Measurements from ENCODE around the gene SLC41A3. TPM values are rescaled to one million over a fixed set of nuclear protein-coding genes. Genes with fewer than 3 reads are reported as not detected.

Gene SLC41A3
- 32.7 and 33.1 TPM in 2 replicates for total RNA-seq (2014; rRNA removed; shearing (Covaris generic))

DNA sequence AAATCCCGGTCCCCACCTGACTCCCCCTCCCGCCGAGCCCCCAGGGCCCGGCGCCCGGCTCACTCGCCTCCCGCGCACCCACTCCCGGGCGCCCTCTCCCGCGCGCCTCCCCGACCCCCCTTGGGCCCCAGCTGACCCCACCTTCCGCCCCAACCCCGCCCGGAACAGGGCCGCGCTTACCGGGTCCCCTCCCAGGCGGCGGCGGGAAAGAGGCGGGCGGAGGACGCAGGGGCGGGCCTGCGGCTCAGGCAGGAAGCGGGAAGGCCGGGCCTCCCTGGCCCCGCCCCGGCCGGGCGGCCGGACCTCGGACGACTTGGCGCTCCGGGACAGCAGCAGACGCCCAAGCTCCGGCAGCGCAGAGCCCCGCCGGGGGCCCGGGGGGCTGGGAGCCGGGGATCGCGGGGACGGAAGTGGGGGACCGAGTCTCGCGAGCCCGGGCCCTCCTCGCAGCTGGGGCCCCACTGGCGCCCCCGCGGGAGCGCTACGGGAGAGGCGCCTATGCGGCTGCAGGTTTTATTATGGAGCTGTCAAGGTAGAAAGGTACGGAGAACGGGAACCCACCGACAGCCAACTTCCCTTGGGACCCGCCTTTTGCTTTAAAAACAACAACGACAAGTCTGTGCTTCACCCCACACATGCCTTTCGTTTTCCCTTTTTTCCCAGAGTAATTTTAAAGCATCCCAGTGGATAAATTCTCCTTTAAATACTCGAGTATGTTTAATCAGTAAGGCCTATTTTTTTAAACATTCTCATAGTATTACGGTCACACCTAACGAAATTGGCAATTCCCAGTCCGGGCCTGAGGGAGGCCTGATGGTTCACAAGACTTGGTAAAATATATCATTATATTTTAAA lies at the start of gene SLC41A3:
TSS of gene SLC41A3 (minus strand) at position 212 of the 855 bp plus-strand sequence. CDS start 15,905 bp downstream, outside the sequence.
- Histone ChIP-seq H3K4me1 (replicated peaks) (peaks cover 14% of the 10 kb centered on the region; the same call in 1 of the 2 replicates), H3K9me3 (replicated peaks) (no peaks in the 10 kb centered on the region), H3K4me3 (peak within 1 kb of the TSS; percentile 72), H3K27ac (peak within 1 kb of the TSS; percentile 64), H3K36me3 (peaks cover 4% of the 10 kb centered on the region), H3K27me3 (replicated peaks) (no peaks in the 10 kb centered on the region)
- DNase-seq (ENCODE audit: low read depth in 1 of 2, low spot score in 2 of 2) = peak; percentile 65 to 84

- Histone ChIP-seq H3K9me3 (replicated peaks) (no peaks in the 10 kb centered on the region), H3K36me3 (no peaks in the 10 kb centered on the region), H3K4me3 (no peak overlapping the region), H3K27ac (no peak overlapping the region), H3K4me1 (replicated peaks) (no peaks in the 10 kb centered on the region), H3K27me3 (replicated peaks) (no peaks in the 10 kb centered on the region)
- DNase-seq (ENCODE audit: low read depth in 1 of 2, low spot score in 2 of 2) = peak in 1 of 2 experiments; percentile 22
Measured at GRCh38 chr3:126133606-126134005, 49.7 kb upstream of the SLC41A3 start.

DNA sequence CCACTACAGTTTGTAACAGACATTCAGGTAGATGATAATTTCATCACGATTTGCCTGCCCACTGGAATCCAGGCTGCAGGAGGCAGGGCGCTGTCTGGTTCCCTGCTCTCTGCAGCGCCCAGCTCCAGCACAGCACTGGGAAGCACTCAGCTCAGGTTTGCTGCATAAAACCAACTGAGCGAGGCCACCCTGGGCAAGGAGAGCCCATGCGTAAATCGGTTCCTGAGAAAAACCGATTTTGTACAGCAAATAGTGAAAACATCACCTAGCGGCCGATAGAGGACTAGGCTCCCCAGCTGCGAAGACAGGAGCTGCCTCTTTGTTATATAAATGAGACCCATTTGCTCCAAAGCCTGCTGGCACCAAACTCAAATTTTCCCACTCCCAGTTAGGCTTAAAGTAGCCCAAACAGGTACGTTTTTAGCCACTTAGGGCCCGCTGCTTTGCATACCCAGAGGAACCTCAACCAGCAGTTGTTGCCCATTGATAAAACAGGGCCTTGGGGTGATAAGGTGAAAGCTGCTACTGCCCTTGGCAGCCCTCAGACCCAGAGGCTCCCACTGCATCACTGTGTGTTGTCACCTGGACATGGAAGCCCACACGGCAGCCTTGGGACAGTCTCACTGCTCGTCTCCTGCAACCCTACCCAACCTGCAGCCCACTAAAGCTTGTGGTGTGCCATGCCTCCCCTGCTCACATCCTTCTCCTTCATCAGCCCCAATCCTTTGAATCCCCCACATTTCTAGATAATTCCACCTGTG lies 49.0 kb upstream of the SLC41A3 start:
- Histone ChIP-seq H3K27me3 (replicated peaks) (no peaks in the 10 kb centered on the region), H3K9me3 (replicated peaks) (no peaks in the 10 kb centered on the region), H3K27ac (no peak overlapping the region), H3K4me3 (no peak overlapping the region), H3K36me3 (no peaks in the 10 kb centered on the region), H3K4me1 (replicated peaks) (no peaks in the 10 kb centered on the region)
- DNase-seq (ENCODE audit: low read depth in 1 of 2, low spot score in 2 of 2) = peak in 1 of 2 experiments; percentile 16

GRCh38 chr3:126131881-126132750 lies 48.2 kb upstream of the SLC41A3 start:
- Histone ChIP-seq H3K9me3 (replicated peaks) (no peaks in the 10 kb centered on the region), H3K4me3 (no peak overlapping the region), H3K36me3 (no peaks in the 10 kb centered on the region), H3K27me3 (replicated peaks) (no peaks in the 10 kb centered on the region), H3K27ac (no peak overlapping the region), H3K4me1 (replicated peaks) (no peaks in the 10 kb centered on the region)
- peak in 1 of 2 experiments; percentile 31 for DNase-seq (ENCODE audit: low read depth in 1 of 2, low spot score in 2 of 2)

GRCh38 chr3:126130981-126131745 lies 47.2 kb upstream of the SLC41A3 start:
- H3K4me3 ChIP-seq = no peak overlapping the region
- no peaks in the 10 kb centered on the region for H3K9me3 ChIP-seq (replicated peaks)
- no peaks in the 10 kb centered on the region for H3K36me3 ChIP-seq
- H3K4me1 ChIP-seq (replicated peaks) = no peaks in the 10 kb centered on the region
- no peak overlapping the region for H3K27ac ChIP-seq
- DNase-seq (ENCODE audit: low read depth in 1 of 2, low spot score in 2 of 2) = peak in 1 of 2 experiments; percentile 31
- H3K27me3 ChIP-seq (replicated peaks) = no peaks in the 10 kb centered on the region

- no peaks in the 10 kb centered on the region for H3K36me3 ChIP-seq
- no peak overlapping the region for H3K27ac ChIP-seq
- no peaks in the 10 kb centered on the region for H3K9me3 ChIP-seq (replicated peaks)
- peak in 1 of 2 experiments; percentile 22 for DNase-seq (ENCODE audit: low read depth in 1 of 2, low spot score in 2 of 2)
- no peaks in the 10 kb centered on the region for H3K27me3 ChIP-seq (replicated peaks)
- no peaks in the 10 kb centered on the region for H3K4me1 ChIP-seq (replicated peaks)
- H3K4me3 ChIP-seq = no peak overlapping the region
Measured at GRCh38 chr3:126130081-126130855, 46.3 kb upstream of the SLC41A3 start.

DNA sequence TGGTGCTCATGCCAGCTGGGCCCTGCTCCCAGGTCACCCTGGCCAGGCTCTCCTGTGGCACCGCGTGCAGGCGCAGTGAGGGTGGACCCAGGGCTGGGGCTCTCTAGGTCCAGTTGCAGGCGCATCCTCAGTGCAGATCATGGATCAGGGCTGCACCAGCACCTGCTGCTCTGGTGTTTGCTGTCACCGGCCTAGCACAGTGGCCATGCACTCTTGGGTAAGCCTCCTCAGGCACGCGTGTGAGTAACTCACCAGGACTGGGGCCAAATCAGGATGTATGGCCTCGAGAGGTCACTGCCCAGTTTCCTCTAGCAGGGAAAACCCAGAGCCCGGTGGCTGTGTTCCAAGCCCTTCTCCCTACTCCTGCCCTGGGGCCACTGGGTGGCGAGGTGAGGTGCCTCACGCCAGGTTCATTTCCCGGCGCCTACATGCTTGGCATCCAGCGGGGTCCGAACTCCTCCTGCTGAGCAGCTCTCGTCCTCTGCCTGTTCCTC lies 45.5 kb upstream of the SLC41A3 start:
- peak in 1 of 2 experiments; percentile 22 for DNase-seq (ENCODE audit: low read depth in 1 of 2, low spot score in 2 of 2)
- H3K4me1 ChIP-seq (replicated peaks) = no peaks in the 10 kb centered on the region
- H3K27ac ChIP-seq = no peak overlapping the region
- H3K27me3 ChIP-seq (replicated peaks) = no peaks in the 10 kb centered on the region
- no peaks in the 10 kb centered on the region for H3K36me3 ChIP-seq
- H3K4me3 ChIP-seq = no peak overlapping the region
- no peaks in the 10 kb centered on the region for H3K9me3 ChIP-seq (replicated peaks)

GRCh38 chr3:126128504-126129397 lies 44.8 kb upstream of the SLC41A3 start:
- DNase-seq (ENCODE audit: low read depth in 1 of 2, low spot score in 2 of 2) = peak in 1 of 2 experiments; percentile 12
- H3K27ac ChIP-seq = no peak overlapping the region
- no peaks in the 10 kb centered on the region for H3K4me1 ChIP-seq (replicated peaks)
- H3K27me3 ChIP-seq (replicated peaks) = no peaks in the 10 kb centered on the region
- H3K36me3 ChIP-seq = no peaks in the 10 kb centered on the region
- no peak overlapping the region for H3K4me3 ChIP-seq
- H3K9me3 ChIP-seq (replicated peaks) = no peaks in the 10 kb centered on the region

- Histone ChIP-seq H3K27ac (no peak overlapping the region), H3K9me3 (replicated peaks) (no peaks in the 10 kb centered on the region), H3K27me3 (replicated peaks) (no peaks in the 10 kb centered on the region), H3K4me1 (replicated peaks) (no peaks in the 10 kb centered on the region), H3K4me3 (no peak overlapping the region), H3K36me3 (no peaks in the 10 kb centered on the region)
- DNase-seq (ENCODE audit: low read depth in 1 of 2, low spot score in 2 of 2) = no peak
Measured at GRCh38 chr3:126127904-126128303, 44.0 kb upstream of the SLC41A3 start.

- Histone ChIP-seq H3K4me3 (no peak overlapping the region), H3K9me3 (replicated peaks) (no peaks in the 10 kb centered on the region), H3K36me3 (no peaks in the 10 kb centered on the region), H3K27ac (no peak overlapping the region), H3K4me1 (replicated peaks) (no peaks in the 10 kb centered on the region), H3K27me3 (replicated peaks) (no peaks in the 10 kb centered on the region)
- peak in 1 of 2 experiments; percentile 14 for DNase-seq (ENCODE audit: low read depth in 1 of 2, low spot score in 2 of 2)
Measured at GRCh38 chr3:126127452-126127851, 43.5 kb upstream of the SLC41A3 start.

- Histone ChIP-seq H3K4me3 (no peak overlapping the region), H3K27me3 (replicated peaks) (peaks cover 4% of the 10 kb centered on the region; the same call in 1 of the 2 replicates), H3K27ac (no peak overlapping the region), H3K9me3 (replicated peaks) (no peaks in the 10 kb centered on the region), H3K36me3 (no peaks in the 10 kb centered on the region), H3K4me1 (replicated peaks) (no peaks in the 10 kb centered on the region)
- peak in 1 of 2 experiments; percentile 30 for DNase-seq (ENCODE audit: low read depth in 1 of 2, low spot score in 2 of 2)
Measured at GRCh38 chr3:126126811-126127431, 43.0 kb upstream of the SLC41A3 start.
